GM13976 (cell line): ENCODE measurements around the gene INPPL1.

ENCODE experiments used
- DNase-seq: peaks from one replicate; pipeline ENCODE4 v3.0.0; 2012; ENCODE audit warnings: low spot score
- in situ Hi-C: fragments of 300-500 bp; cut with MboI; formaldehyde crosslinking; loops from one replicate; pipeline ENCODE4 v1.12.0; 2022; ENCODE audit warnings: low sequenced_read_pairs, mixed read lengths, inconsistent platforms; ENCODE audit not compliant: unreplicated experiment
- TF ChIP-seq, protein P1 (sequence below): IDR thresholded peaks from 2 replicates; pipeline ENCODE4 v1.5.1; 2012; ENCODE audit warnings: borderline replicate concordance, mild to moderate bottlenecking; ENCODE audit not compliant: insufficient read depth; ENCODE audit errors: extremely low read depth, missing control alignments, control extremely low read depth

INPPL1 gene

DNA sequence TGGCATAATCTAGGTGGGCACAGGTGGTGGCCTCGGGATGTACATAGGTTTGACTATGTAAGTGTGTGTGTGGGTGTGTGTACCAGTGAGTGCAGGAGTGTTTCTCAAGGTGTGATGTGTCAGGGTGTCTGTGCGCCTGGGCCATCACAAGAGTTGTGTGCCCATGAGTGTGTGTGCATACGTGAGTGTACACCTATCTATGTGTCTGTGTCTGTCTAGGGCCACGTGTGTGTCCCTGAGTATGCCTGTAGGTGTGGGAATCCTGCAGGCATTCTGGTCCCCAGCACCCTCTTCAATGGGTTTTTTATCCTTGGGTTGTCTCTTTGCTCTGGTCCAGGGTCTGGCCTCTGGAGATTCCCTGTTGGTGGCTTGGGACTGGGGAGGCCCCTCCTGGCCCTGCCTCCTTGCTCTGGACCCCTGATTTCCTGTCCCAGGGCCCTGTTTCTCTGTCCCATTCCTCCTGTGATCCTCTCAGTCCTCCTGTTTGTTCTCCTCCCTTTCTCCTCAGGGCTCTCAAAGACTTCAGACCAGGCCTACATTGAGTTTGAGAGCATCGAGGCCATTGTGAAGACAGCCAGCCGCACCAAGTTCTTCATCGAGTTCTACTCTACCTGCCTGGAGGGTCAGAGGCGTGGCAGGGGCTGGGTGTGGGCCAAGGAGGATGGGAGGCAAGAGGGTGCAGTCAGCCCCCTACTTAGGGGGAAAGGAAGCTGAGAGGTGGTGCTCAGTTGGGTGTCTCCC lies 9.4 kb downstream of the INPPL1 start:
- in situ Hi-C loops: no loop called here
- TF ChIP-seq, protein P1, sequence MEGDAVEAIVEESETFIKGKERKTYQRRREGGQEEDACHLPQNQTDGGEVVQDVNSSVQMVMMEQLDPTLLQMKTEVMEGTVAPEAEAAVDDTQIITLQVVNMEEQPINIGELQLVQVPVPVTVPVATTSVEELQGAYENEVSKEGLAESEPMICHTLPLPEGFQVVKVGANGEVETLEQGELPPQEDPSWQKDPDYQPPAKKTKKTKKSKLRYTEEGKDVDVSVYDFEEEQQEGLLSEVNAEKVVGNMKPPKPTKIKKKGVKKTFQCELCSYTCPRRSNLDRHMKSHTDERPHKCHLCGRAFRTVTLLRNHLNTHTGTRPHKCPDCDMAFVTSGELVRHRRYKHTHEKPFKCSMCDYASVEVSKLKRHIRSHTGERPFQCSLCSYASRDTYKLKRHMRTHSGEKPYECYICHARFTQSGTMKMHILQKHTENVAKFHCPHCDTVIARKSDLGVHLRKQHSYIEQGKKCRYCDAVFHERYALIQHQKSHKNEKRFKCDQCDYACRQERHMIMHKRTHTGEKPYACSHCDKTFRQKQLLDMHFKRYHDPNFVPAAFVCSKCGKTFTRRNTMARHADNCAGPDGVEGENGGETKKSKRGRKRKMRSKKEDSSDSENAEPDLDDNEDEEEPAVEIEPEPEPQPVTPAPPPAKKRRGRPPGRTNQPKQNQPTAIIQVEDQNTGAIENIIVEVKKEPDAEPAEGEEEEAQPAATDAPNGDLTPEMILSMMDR: no peak
- DNase-seq: no peak

GRCh38 chr11:72234514-72234830 lies 9.9 kb downstream of the INPPL1 start:
- TF ChIP-seq, protein P1: no peak

GRCh38 chr11:72234920-72235319 lies 10.4 kb downstream of the INPPL1 start:
- no peak for DNase-seq
- in situ Hi-C loops: no loop called here
- TF ChIP-seq, protein P1: no peak

More at GRCh38 chr11:72234514-72234830, 9.9 kb downstream of the INPPL1 start:
- in situ Hi-C loops: no loop called here
- no peak for DNase-seq

- no peak for DNase-seq
- in situ Hi-C loops: no loop called here
- TF ChIP-seq, protein P1: no peak
Observed at GRCh38 chr11:72235351-72236057, 10.9 kb downstream of the INPPL1 start.

DNA sequence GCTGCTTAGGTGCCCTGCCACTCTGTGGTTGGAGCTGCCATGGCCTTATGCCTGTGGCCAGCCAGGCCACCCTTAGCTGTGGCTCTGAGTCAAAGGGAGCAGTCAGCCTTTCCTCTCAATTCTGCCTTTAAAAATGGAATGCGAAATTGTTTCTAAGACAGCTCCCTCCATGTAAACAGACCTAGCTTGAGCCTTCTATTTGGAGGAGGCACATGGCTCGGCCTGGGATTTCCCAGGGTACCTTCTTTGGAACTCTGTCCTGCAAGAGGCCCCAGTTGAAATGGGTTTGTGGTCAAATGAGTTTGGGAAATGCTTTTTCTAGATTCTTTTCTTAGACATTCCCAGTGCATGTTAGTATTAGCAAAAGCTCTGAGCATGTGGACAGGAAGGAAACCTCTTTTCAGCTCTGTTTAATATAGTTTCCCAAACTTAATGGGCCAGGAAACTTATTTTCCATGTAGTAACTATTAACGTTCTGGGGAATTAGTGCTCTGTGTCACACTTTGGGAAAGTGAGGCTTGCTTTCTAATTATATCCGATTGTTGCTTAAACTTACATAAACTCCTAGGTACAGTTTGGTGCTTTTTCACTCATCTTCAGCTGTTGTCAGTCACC lies 11.6 kb downstream of the INPPL1 start:
- in situ Hi-C loops: no loop called here
- no peak for DNase-seq
- TF ChIP-seq, protein P1: no peak

GRCh38 chr11:72236774-72237111 lies 12.2 kb downstream of the INPPL1 start:
- in situ Hi-C loops: no loop called here
- TF ChIP-seq, protein P1: no peak
- no peak for DNase-seq
